OCI-LY3 (cell line): ENCODE measurements around the gene ICAM5.

Source experiments
- EZH2phosphoT487 ChIP-seq: fragments of 200-600 bp; shearing (Covaris generic); IDR thresholded peaks from 2 replicates; pipeline ENCODE4 v1.6.1; 2018; ENCODE audit warnings: antibody characterized with exemption, mixed run types, low read depth
- TF ChIP-seq, protein P1 (sequence below): fragments of 200-600, 300-600 bp; sonication (generic); IDR thresholded peaks from 2 replicates; pipeline ENCODE4 v1.5.1; 2014; ENCODE audit warnings: antibody characterized with exemption, low read length, low read depth

DNA sequence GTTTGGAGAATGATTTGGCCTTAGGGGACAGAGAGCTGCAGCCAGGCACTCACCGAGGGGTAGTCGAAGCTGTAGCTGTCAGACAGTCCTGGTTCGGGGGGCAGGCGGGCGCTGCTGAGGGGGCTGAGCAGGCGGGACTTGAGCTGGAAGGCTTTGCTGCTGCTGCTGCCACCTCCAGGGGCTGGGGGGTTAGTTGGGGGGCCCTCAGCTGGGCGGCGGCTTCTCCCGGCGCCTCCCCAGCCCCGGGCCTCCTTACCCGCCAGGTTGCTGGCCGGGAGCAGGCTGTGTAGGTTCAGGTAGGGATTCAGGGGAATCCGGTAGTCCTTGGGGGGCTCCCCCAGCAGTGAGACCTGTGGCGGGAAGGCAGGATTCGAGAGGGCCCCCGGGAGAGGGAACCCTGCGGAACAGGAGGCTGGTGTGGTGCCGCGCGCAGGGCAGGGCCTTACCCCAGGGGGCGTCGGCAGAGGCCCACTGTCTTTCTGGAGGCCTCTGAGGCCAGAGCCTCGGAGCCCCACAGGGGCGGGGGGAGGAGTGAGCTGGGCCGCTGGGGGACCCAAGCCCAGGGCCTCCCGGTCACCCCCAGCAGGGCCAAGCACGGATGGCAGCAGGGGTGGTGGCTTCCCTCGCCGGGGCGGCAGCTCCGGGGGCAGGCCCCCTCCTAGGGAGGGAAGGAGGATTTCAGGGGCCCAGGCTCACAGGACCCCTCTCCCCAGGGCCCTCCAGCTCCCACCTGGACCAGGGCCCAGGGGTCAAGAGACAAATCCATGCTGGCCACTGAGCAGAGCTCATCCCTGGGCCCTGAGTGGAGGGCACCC, 31.1 kb downstream of the ICAM5 start:
- TF ChIP-seq, protein P1, sequence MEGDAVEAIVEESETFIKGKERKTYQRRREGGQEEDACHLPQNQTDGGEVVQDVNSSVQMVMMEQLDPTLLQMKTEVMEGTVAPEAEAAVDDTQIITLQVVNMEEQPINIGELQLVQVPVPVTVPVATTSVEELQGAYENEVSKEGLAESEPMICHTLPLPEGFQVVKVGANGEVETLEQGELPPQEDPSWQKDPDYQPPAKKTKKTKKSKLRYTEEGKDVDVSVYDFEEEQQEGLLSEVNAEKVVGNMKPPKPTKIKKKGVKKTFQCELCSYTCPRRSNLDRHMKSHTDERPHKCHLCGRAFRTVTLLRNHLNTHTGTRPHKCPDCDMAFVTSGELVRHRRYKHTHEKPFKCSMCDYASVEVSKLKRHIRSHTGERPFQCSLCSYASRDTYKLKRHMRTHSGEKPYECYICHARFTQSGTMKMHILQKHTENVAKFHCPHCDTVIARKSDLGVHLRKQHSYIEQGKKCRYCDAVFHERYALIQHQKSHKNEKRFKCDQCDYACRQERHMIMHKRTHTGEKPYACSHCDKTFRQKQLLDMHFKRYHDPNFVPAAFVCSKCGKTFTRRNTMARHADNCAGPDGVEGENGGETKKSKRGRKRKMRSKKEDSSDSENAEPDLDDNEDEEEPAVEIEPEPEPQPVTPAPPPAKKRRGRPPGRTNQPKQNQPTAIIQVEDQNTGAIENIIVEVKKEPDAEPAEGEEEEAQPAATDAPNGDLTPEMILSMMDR = no peak
- no peak for TF ChIP-seq EZH2phosphoT487
